Smooth muscle cell (in vitro differentiated cells): Measurements from ENCODE around the gene ZBTB20. TPM values are rescaled to one million over a fixed set of nuclear protein-coding genes. Genes with fewer than 3 reads are reported as not detected.

Source experiments
- DNase-seq: peaks from one replicate; lab custom pipeline; 2025; ENCODE audit not compliant: unreplicated experiment; lab: John Stamatoyannopoulos, UW
- H2AFZ ChIP-seq: fragments of 200-600 bp; sonication (generic); 2 replicates; pipeline ENCODE4 v1.6.0; 2016; ENCODE audit warnings: antibody characterized with exemption, low read depth, mild to moderate bottlenecking
- H3F3A ChIP-seq: fragments of 200-600 bp; sonication (generic); 2 replicates; pipeline ENCODE4 v1.6.0; 2017; ENCODE audit warnings: antibody characterized with exemption, low read depth
- H3K27ac ChIP-seq: fragments of 200-600 bp; sonication (generic); 2 replicates; pipeline ENCODE4 v1.5.1; 2016; ENCODE audit warnings: low read depth, mild to moderate bottlenecking
- H3K27me3 ChIP-seq: fragments of 200-600 bp; sonication (generic); 2 replicates; pipeline ENCODE4 v1.6.1; 2016; ENCODE audit warnings: low read depth, mild to moderate bottlenecking
- H3K36me3 ChIP-seq: fragments of 200-600 bp; sonication (generic); 2 replicates; pipeline ENCODE4 v1.5.1; 2016; ENCODE audit warnings: low read depth
- H3K4me1 ChIP-seq: fragments of 200-600 bp; sonication (generic); 2 replicates; pipeline ENCODE4 v1.5.1; 2016; ENCODE audit warnings: low read depth
- H3K4me2 ChIP-seq: fragments of 200-600 bp; sonication (generic); 2 replicates; pipeline ENCODE4 v1.6.0; 2016; ENCODE audit warnings: mild to moderate bottlenecking
- H3K4me3 ChIP-seq: fragments of 200-600 bp; sonication (generic); 2 replicates; pipeline ENCODE4 v1.5.1; 2016; ENCODE audit warnings: mild to moderate bottlenecking
- H3K79me2 ChIP-seq: fragments of 200-600 bp; sonication (generic); 2 replicates; pipeline ENCODE4 v1.6.0; 2016; ENCODE audit warnings: low read depth, mild to moderate bottlenecking
- H3K9ac ChIP-seq: fragments of 200-600 bp; sonication (generic); 2 replicates; pipeline ENCODE4 v1.6.0; 2016; ENCODE audit warnings: low read depth
- H3K9me3 ChIP-seq: fragments of 200-600 bp; sonication (generic); replicated peaks from 2 replicates; pipeline ENCODE4 v1.5.1; 2016; ENCODE audit warnings: low read depth
- H4K20me1 ChIP-seq: fragments of 200-600 bp; sonication (generic); 2 replicates; pipeline ENCODE4 v1.6.0; 2016; ENCODE audit warnings: low read depth
- CTCF ChIP-seq: fragments of 200-600 bp; sonication (generic); IDR thresholded peaks from 2 replicates; pipeline ENCODE4 v1.5.1; 2017; ENCODE audit warnings: borderline replicate concordance, mild to moderate bottlenecking, antibody characterized with exemption; ENCODE audit not compliant: insufficient read depth, poor library complexity, severe bottlenecking
- WGBS: methylation state at CpG from one replicate; pipeline ENCODE4 v1.1.7; 2016; ENCODE audit warnings: low lambda C conversion rate; 5-methylcytosine and 5-hydroxymethylcytosine counted together
- polyA plus RNA-seq: library from polyadenylated mRNA; unstranded; fragments of >200 nt; fragmentation: Nextera tagmentation; extraction: Ambion mirVana; gene quantifications from 2 replicates; pipeline ENCODE4 v1.2.1, GENCODE V29; 2016
- total RNA-seq: library from RNA; depleted of rRNA; stranded (reverse); fragments of >200 nt; gene quantifications from 2 replicates; pipeline ENCODE4 v1.2.3, GENCODE V29; 2014

ZBTB20 gene
- total and polyA plus RNA-seq, 2 experiments from 2014 or later: 4.9 to 6.8 TPM

- no peak for TF ChIP-seq CTCF
- Histone ChIP-seq H3K9me3 (no peaks in the 10 kb centered on the region), H3K9ac (no peak overlapping the region), H3K27me3 (no peaks in the 10 kb centered on the region), H2AFZ (no peak overlapping the region), H3F3A (no peaks in the 10 kb centered on the region), H4K20me1 (no peaks in the 10 kb centered on the region), H3K27ac (no peak overlapping the region), H3K4me1 (no peaks in the 10 kb centered on the region), H3K36me3 (no peaks in the 10 kb centered on the region), H3K4me3 (no peak overlapping the region), H3K4me2 (no peak overlapping the region), H3K79me2 (no peaks in the 10 kb centered on the region)
- 97% methylated on average over 4 of the region's 4 CpGs for WGBS
- DNase-seq: no peak
These were observed 596.9 kb downstream of the ZBTB20 start for GRCh38 chr3:114550165-114550564.

GRCh38 chr3:114545193-114545592 is 601.9 kb downstream of the ZBTB20 start:
- Histone ChIP-seq H3K4me3 (no peak overlapping the region), H3K9ac (no peak overlapping the region), H3K27ac (no peak overlapping the region), H3F3A (no peaks in the 10 kb centered on the region), H3K9me3 (no peaks in the 10 kb centered on the region), H2AFZ (no peak overlapping the region), H3K4me2 (no peak overlapping the region), H3K79me2 (no peaks in the 10 kb centered on the region), H3K27me3 (no peaks in the 10 kb centered on the region), H3K36me3 (no peaks in the 10 kb centered on the region), H3K4me1 (peaks cover 8% of the 10 kb centered on the region), H4K20me1 (no peaks in the 10 kb centered on the region)
- TF ChIP-seq CTCF: no peak
- no peak for DNase-seq
- 100% methylated on average over 1 of the region's 1 CpG for WGBS

- Histone ChIP-seq H3K4me3 (no peak overlapping the region), H3K27me3 (no peaks in the 10 kb centered on the region), H2AFZ (no peak overlapping the region), H3K9me3 (no peaks in the 10 kb centered on the region), H3K4me1 (peaks cover 8% of the 10 kb centered on the region), H3K79me2 (no peaks in the 10 kb centered on the region), H3K9ac (no peak overlapping the region), H4K20me1 (no peaks in the 10 kb centered on the region), H3K36me3 (no peaks in the 10 kb centered on the region), H3F3A (no peaks in the 10 kb centered on the region), H3K27ac (no peak overlapping the region), H3K4me2 (no peak overlapping the region)
- 30% methylated on average over 1 of the region's 1 CpG for WGBS
- no peak for DNase-seq
- TF ChIP-seq CTCF: no peak
These were observed 604.7 kb downstream of the ZBTB20 start for GRCh38 chr3:114542359-114542758.

- no peak for TF ChIP-seq CTCF
- Histone ChIP-seq H3K4me1 (peaks cover 8% of the 10 kb centered on the region), H3K9ac (no peak overlapping the region), H3K79me2 (no peaks in the 10 kb centered on the region), H3K9me3 (no peaks in the 10 kb centered on the region), H3K4me3 (no peak overlapping the region), H3K36me3 (no peaks in the 10 kb centered on the region), H4K20me1 (no peaks in the 10 kb centered on the region), H3K4me2 (no peak overlapping the region), H3F3A (no peaks in the 10 kb centered on the region), H3K27me3 (no peaks in the 10 kb centered on the region), H2AFZ (no peak overlapping the region), H3K27ac (no peak overlapping the region)
- no peak for DNase-seq
- 73% methylated on average over 5 of the region's 5 CpGs for WGBS
These were observed 607.6 kb downstream of the ZBTB20 start for GRCh38 chr3:114539525-114539924.
